GM21786 (cell line): ENCODE data around the gene OR5AL1.
"Not testable (repeated sequence)": the region's sequence is repeated elsewhere in the genome, so short reads cannot be mapped to it uniquely, and the experiment has no call there.

ENCODE experiments used
- ATAC-seq: cut with Tn5 transposase; IDR thresholded peaks from one replicate; pipeline ENCODE4 v1.9.1; 2021; ENCODE audit not compliant: unreplicated experiment

The OR5AL1 gene

DNA sequence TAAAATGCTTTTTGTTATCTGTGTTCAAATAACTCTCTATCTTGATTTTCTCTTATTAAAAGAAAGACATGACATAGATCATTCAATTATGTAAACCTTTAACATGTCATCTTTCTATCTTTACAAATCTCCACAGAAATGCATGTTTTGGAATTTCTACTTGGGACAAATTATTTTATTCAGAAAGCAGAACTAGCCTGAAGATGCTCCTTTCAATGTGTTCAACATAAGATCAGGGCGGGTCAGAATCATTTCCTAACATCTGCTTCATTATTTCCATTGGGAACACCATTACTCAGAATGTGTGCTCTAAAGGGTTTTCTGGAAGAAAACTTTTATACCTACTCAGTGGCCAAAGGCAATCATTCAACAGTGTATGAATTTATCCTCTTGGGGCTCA, at the start of gene OR5AL1:
OR5AL1 (plus strand) TSS at position 301 of the 400 bp plus-strand sequence.
- no peak for ATAC-seq

- ATAC-seq: no peak
Observed at GRCh38 chr11:56375324-56375723, 37.2 kb upstream of the OR5AL1 start, which contains the start of gene OR8U1. TSS of gene OR8U1 (plus strand) at chr11:56375624. CDS start at chr11:56375624, 0 bp downstream.

- ATAC-seq: no peak
Observed at GRCh38 chr11:56380120-56380519, 32.4 kb upstream of the OR5AL1 start.

GRCh38 chr11:56394381-56394780, 18.1 kb upstream of the OR5AL1 start:
- ATAC-seq: no peak

GRCh38 chr11:56396047-56396446, 16.4 kb upstream of the OR5AL1 start:
- no peak for ATAC-seq

DNA sequence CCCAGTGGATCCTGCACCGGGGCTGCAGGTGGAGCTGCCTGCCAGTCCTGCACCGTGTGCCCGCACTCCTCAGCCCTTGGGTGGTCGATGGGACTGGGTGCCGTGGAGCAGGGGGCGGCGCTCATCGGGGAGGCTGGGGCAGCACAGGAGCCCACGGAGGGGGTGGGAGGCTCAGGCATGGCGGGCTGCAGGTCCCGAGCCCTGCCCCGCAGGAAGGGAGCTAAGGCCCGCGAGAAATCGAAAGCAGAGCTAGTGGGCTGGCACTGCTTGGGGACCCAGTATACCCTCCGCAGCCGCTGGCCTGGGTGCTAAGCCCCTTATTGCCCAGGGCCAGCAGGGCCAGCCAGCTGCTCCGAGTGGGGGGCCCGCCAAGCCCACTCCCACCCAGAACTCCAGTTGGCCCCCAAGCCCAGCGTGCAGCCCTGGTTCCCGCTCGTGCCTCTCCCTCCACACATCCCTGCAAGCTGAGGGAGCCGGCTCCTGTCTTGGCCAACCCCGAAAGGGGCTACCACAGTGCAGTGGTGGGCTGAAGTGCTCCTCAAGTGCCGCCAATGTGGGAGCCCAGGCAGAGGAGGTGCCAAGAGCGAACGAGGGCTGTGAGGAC, 10.5 kb upstream of the OR5AL1 start:
- not testable (repeated sequence) for ATAC-seq

DNA sequence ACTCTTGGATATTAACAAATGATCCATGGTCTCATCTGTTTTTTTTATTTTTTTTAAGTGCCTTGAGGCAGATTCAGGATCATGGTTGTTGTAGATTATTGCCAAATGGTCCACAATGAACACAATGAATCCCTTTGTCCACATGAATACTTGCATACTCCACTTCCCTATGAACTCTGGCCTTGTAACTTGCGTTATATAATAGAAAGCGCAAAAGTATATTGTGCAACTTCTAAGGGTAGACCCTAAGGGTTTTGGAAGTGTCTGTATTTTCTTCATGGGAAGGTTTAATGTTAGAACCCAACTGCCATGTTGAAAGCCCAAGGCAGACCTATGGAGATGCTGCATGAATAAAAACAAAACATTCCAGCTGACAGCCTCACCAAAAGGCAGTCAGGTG, 8.1 kb upstream of the OR5AL1 start:
- no peak for ATAC-seq

GRCh38 chr11:56410801-56411200, 1.7 kb upstream of the OR5AL1 start:
- ATAC-seq: no peak

- ATAC-seq: no peak
Observed at GRCh38 chr11:56453521-56453920, 41.0 kb downstream of the OR5AL1 start.

- ATAC-seq: no peak
Observed at GRCh38 chr11:56457076-56457475, 44.6 kb downstream of the OR5AL1 start.
